Dendritic cell treated with granulocyte-macrophage colony-stimulating factor and Interleukin-4, amounts not matched to agents 40 ng/mL and 50 ng/mL, for 4 days (primary cell): ENCODE measurements around the gene THSD7A.
"Not testable (repeated sequence)": the region's sequence is repeated elsewhere in the genome, so short reads cannot be mapped to it uniquely, and the experiment has no call there.

Experiments used
- H3K27ac Mint-ChIP-seq: one replicate; pipeline ENCODE4 v1.8.0; 2022; ENCODE audit warnings: mild to moderate bottlenecking, mixed read lengths
- H3K27me3 Mint-ChIP-seq: one replicate; pipeline ENCODE4 v1.8.0; 2022; ENCODE audit warnings: mild to moderate bottlenecking, mixed read lengths
- H3K36me3 Mint-ChIP-seq: one replicate; pipeline ENCODE4 v1.8.0; 2022; ENCODE audit warnings: low read depth, mixed read lengths
- H3K4me1 Mint-ChIP-seq: one replicate; pipeline ENCODE4 v1.8.0; 2022; ENCODE audit warnings: low read depth, mixed read lengths
- H3K4me3 Mint-ChIP-seq: one replicate; pipeline ENCODE4 v1.8.0; 2022; ENCODE audit warnings: mild to moderate bottlenecking, moderate library complexity, mixed read lengths
- H3K9me3 Mint-ChIP-seq: one replicate; pipeline ENCODE4 v1.8.0; 2022; ENCODE audit warnings: mixed read lengths
- intact Hi-C: fragments of 100-400 bp; cut with micrococcal nuclease; formaldehyde crosslinking; loops from one replicate; pipeline ENCODE4 v1.15.0; 2022

Gene THSD7A

DNA sequence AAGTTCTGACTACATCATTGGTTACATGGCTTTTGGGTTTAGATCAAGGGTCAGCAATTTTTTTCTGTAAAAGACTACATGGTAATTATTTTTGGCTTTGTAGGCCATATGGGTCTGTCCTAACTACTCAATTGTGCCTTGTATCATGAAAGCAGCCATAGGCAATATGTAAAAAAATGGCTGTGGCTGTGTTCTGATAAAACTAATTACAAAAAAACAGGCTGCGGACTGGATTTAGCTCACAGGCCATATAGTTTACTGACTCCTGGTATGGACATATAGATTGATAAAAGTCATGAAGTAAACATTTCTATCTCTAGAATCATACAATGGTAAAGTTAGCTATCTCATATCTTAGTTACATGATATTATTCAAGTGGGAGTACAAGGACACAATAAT lies 375.4 kb downstream of the THSD7A start:
- Mint-ChIP-seq H3K4me1 (peaks cover 12% of the 10 kb centered on the region), H3K27me3 (no peaks in the 10 kb centered on the region), H3K27ac (no peak overlapping the region), H3K4me3 (no peak overlapping the region), H3K9me3 (no peaks in the 10 kb centered on the region), H3K36me3 (no peaks in the 10 kb centered on the region)
- intact Hi-C loops: no loop called here

DNA sequence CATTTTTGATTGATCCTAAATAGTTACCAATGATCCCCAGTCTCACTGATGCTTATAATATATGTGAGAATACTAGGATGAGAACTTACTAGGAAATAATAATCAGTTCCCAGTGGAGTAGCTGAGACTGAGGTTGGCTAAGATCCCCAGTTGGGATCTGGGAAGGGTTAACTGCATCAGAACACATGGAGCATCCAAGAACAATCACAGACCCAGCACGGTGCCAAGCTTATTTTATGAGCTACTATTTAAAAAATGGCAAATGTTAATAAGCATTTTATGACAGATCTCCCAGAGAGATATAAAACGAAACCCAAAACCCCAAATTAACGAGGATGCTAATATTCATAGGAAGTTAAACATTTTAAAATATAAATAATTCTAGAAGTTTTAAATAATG lies 379.5 kb downstream of the THSD7A start:
- no peaks in the 10 kb centered on the region for H3K36me3 Mint-ChIP-seq
- H3K27ac Mint-ChIP-seq: no peak overlapping the region
- H3K27me3 Mint-ChIP-seq: no peaks in the 10 kb centered on the region
- no peaks in the 10 kb centered on the region for H3K9me3 Mint-ChIP-seq
- no peak overlapping the region for H3K4me3 Mint-ChIP-seq
- intact Hi-C loops: no loop called here
- H3K4me1 Mint-ChIP-seq: no peaks in the 10 kb centered on the region

DNA sequence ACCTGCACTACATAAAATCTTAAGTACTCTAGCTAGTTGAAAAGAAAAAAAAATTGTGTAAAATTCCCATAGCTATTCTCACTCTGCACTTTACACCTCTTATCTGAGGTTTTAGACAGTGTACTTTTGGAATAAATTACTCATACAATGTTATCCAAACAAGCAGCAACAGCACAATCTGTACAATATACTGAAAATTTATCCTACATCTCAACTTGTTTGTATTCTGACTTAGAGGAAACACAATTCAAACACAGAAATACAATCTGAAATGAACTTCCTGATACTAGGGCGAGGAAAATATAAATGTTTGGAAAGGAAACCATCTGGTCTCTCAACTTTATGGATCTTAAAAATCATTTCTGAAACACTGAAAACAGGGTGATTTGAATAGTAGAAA lies 381.7 kb downstream of the THSD7A start:
- intact Hi-C loops: no loop called here

DNA sequence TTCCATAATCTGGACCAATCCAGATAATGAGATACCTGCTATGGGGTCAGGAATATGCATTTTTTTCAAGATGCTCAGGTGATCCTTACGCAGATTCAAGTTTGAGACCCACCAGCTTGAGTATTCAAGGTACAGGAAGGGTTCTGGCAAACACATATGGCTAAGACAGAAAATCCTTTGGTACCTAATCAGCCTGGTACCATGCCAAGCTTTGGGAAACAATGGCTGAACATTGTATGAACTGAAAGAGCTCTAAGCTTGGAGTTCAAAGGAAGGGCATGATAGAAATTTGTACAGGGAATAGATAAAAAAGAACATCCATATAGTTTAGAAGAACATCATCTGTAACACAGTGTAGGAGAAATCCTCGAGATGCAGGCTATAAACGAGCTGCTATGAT lies 382.7 kb downstream of the THSD7A start:
- Mint-ChIP-seq H3K9me3 (no peaks in the 10 kb centered on the region), H3K27me3 (no peaks in the 10 kb centered on the region), H3K4me3 (no peak overlapping the region), H3K36me3 (no peaks in the 10 kb centered on the region), H3K27ac (no peak overlapping the region), H3K4me1 (no peaks in the 10 kb centered on the region)
- intact Hi-C loops: no loop called here

More for the DNA sequence above, 381.7 kb downstream of the THSD7A start:
- Mint-ChIP-seq H3K4me3 (no peak overlapping the region), H3K9me3 (no peaks in the 10 kb centered on the region), H3K27ac (no peak overlapping the region), H3K4me1 (no peaks in the 10 kb centered on the region), H3K27me3 (no peaks in the 10 kb centered on the region), H3K36me3 (no peaks in the 10 kb centered on the region)

DNA sequence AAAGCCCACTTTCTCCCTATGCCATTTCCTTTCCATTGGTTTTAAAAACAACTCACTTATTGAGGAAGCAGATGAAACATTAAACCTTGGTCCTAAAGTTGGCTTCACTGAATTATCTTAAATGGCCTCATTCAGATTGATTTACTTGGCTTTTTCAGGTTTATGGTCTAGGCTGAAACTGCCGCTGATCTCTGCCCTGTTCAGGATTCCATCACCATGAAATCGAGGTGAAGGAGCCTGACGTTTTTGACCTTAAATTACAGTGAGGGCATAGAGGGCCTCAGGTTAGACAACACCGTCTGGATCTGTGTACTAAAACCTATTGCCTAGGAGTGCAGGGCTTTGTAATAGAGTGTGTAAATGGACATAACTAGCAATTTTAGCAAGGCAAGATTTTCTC lies 383.7 kb downstream of the THSD7A start:
- Mint-ChIP-seq H3K27ac (no peak overlapping the region), H3K27me3 (no peaks in the 10 kb centered on the region), H3K9me3 (no peaks in the 10 kb centered on the region), H3K4me1 (no peaks in the 10 kb centered on the region), H3K36me3 (no peaks in the 10 kb centered on the region), H3K4me3 (no peak overlapping the region)
- intact Hi-C loops: no loop called here

DNA sequence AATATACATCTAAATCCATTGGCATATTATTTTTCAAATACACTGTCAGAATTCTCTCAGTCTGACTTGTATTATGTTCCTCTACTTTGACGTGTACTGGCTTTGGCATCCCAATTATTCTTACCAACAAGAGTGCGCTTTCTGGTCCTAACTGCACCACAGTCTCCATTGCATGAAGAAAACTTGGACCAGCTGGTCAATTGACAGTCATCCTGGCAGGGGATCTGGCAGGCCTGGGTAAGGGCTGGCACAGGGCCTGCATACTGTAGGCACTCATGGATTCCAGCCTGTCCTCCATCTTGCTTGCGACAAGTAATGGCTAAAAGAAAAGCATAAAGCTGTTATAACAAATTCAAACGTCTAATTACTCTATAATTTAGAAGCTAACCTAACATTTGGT lies 384.9 kb downstream of the THSD7A start:
- intact Hi-C loops: no loop called here
- H3K4me1 Mint-ChIP-seq: no peaks in the 10 kb centered on the region
- H3K27me3 Mint-ChIP-seq: no peaks in the 10 kb centered on the region
- no peaks in the 10 kb centered on the region for H3K9me3 Mint-ChIP-seq
- no peak overlapping the region for H3K27ac Mint-ChIP-seq
- no peak overlapping the region for H3K4me3 Mint-ChIP-seq
- H3K36me3 Mint-ChIP-seq: no peaks in the 10 kb centered on the region

DNA sequence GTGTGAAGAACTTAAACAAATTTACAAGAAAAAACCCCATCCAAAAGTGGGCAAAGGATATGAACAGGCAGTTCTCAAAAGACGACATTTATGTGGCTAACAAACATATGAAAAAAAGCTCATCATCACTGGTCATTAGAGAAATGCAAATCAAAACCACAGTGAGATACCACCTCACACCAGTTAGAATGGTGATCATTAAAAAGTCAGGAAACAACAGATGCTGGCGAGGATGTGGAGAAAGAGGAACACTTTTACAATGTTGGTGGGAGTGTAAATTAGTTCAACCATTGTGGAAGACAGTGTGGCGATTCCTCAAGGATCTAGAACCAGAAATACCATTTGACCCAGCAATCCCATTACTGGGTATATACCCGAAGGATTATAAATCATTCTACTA lies 388.1 kb downstream of the THSD7A start:
- H3K4me1 Mint-ChIP-seq, H3K27ac Mint-ChIP-seq, intact Hi-C loops, H3K9me3 Mint-ChIP-seq, H3K4me3 Mint-ChIP-seq, H3K27me3 Mint-ChIP-seq, H3K36me3 Mint-ChIP-seq: not testable (repeated sequence)

DNA sequence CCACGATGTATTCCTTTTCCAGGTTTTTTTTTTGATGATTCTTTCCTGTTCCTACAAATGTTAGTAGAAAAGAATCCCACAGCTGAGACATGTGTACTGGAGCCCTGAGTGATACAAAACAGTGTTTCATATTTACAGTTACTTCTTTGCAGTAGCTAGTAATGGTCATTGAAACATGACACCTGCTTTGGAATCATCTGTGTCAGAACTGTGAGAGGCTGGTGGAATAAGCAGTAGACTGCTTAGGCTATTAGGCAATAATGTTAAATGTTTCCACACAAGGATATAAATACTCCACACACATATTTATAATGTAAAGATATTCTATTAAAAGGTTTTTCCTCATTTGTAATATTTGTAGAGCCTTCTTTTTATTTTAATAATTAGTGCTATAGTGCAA lies 394.0 kb downstream of the THSD7A start:
- no peak overlapping the region for H3K27ac Mint-ChIP-seq
- no peak overlapping the region for H3K4me3 Mint-ChIP-seq
- no peaks in the 10 kb centered on the region for H3K27me3 Mint-ChIP-seq
- no peaks in the 10 kb centered on the region for H3K9me3 Mint-ChIP-seq
- H3K4me1 Mint-ChIP-seq: no peaks in the 10 kb centered on the region
- intact Hi-C loops: no loop called here
- no peaks in the 10 kb centered on the region for H3K36me3 Mint-ChIP-seq

DNA sequence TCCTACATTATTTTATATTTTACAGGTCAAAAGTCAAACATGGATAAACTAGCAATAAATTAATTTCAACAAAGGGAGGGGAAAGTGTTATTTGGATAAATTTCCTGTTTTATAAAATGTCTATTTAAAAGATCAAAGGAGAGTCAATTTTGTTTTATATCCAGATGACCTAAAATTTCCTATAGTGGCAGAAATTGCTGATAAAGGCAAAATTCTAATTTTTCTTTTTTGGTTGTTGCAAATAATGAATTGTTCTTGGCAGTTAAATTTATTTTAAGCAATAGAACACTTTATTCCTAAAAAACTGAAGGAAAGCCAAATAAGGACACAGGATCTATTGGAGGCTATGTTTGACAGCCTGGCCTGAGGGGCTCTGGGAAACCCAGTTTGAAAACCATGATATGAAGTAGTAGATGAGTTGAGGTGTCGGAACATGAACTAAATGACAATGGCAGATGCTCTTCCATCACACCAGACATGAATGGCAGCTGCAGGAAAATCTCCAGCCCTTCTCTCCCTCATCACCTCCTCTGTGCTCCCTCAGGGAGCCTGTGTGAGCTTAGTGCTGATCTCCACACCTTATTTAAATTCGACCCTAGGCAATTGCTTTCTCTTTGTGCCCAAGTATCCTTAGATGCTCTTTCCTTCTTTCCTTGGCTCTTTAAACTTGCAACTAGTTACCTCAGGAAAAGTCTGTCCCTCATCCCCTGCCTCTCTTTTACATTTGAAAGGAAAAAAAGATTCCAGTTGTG lies 395.0 kb downstream of the THSD7A start:
- Mint-ChIP-seq H3K4me1 (no peaks in the 10 kb centered on the region), H3K27ac (no peak overlapping the region), H3K9me3 (no peaks in the 10 kb centered on the region), H3K4me3 (no peak overlapping the region), H3K27me3 (no peaks in the 10 kb centered on the region), H3K36me3 (no peaks in the 10 kb centered on the region)
- intact Hi-C loops: no loop called here

DNA sequence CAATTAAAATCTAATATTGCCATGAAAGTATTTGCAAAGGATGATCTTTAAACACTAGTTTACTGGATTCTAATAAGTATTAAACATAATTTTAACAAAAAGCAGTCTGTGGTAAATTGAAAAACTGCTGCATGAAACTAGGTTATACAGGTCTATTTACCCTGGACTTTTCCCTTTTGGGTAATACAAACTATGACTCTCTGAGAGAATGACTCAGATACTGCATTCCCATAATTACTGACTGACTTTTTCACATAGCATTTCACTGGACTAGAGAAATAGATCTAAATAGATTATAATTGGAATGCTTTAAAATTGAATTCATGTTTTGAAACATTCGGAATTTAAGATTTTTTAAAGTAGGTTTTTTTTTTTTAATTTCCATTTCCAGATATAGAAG lies 395.7 kb downstream of the THSD7A start:
- Mint-ChIP-seq H3K27ac (no peak overlapping the region), H3K4me3 (no peak overlapping the region), H3K36me3 (no peaks in the 10 kb centered on the region), H3K9me3 (no peaks in the 10 kb centered on the region), H3K27me3 (no peaks in the 10 kb centered on the region), H3K4me1 (peaks cover 3% of the 10 kb centered on the region)
- intact Hi-C loops: no loop called here

DNA sequence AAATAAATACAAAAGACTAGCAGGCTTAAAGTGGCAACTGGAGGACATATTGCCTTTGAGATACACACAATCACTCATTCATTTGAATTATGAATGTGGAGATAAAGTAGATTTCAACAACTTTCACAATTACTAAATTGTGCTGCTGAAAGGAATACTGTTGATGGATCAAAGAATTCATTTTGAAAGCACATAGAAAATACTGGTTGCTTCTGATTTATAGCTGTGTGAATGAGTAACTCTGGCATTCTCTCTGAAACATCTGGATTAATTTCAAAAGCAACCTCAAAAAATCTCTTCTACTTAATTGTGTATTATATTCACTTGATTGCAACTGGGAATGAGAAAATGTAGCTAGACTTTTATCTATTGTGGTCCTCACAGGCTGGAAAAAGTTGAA lies 397.6 kb downstream of the THSD7A start:
- H3K4me3 Mint-ChIP-seq: no peak overlapping the region
- peaks cover 17% of the 10 kb centered on the region for H3K4me1 Mint-ChIP-seq
- no peaks in the 10 kb centered on the region for H3K27me3 Mint-ChIP-seq
- H3K27ac Mint-ChIP-seq: no peak overlapping the region
- H3K36me3 Mint-ChIP-seq: no peaks in the 10 kb centered on the region
- intact Hi-C loops: no loop called here
- no peaks in the 10 kb centered on the region for H3K9me3 Mint-ChIP-seq

DNA sequence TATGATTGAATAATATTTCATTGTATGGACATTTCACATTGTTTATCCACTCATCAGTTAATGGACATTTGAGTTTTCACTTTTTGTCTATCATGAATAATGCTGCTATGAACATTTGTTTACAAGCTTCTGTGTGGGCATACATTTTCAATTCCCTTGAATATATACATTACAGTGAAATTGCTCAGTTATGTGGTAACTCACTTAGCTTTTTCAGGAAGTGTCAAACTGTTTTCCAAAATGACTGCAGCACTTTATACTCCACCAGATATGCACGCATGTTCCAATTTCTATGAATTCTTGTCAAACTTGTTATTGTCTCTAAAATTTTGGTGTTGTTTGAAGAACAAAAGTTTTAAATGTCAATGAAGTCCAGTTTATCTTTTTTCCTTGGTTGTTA lies 401.2 kb downstream of the THSD7A start:
- H3K9me3 Mint-ChIP-seq: no peaks in the 10 kb centered on the region
- intact Hi-C loops: no loop called here
- peaks cover 17% of the 10 kb centered on the region for H3K4me1 Mint-ChIP-seq
- H3K36me3 Mint-ChIP-seq: no peaks in the 10 kb centered on the region
- H3K4me3 Mint-ChIP-seq: no peak overlapping the region
- H3K27me3 Mint-ChIP-seq: no peaks in the 10 kb centered on the region
- H3K27ac Mint-ChIP-seq: no peak overlapping the region

DNA sequence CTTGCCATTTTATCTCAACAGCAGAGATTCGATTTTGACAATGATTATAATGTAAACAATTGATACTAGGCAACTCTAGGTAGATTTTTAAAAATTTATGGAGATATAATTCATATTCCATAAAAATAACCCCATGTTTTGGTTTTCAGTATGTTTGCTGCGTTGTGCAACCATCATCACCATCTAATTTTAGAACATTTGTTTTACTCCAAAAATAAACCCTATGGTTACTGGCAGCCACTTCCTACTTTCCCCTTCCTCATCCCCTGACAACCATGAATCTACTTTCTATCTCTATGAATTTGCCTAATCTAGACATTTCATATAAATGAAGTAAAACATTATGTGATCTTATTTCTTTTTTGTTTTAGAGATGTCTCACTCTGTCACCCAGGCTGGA lies 401.9 kb downstream of the THSD7A start:
- H3K9me3 Mint-ChIP-seq: no peaks in the 10 kb centered on the region
- intact Hi-C loops: no loop called here
- H3K27me3 Mint-ChIP-seq: no peaks in the 10 kb centered on the region
- H3K4me1 Mint-ChIP-seq: peaks cover 17% of the 10 kb centered on the region
- H3K36me3 Mint-ChIP-seq: no peaks in the 10 kb centered on the region
- no peak overlapping the region for H3K4me3 Mint-ChIP-seq
- H3K27ac Mint-ChIP-seq: no peak overlapping the region

DNA sequence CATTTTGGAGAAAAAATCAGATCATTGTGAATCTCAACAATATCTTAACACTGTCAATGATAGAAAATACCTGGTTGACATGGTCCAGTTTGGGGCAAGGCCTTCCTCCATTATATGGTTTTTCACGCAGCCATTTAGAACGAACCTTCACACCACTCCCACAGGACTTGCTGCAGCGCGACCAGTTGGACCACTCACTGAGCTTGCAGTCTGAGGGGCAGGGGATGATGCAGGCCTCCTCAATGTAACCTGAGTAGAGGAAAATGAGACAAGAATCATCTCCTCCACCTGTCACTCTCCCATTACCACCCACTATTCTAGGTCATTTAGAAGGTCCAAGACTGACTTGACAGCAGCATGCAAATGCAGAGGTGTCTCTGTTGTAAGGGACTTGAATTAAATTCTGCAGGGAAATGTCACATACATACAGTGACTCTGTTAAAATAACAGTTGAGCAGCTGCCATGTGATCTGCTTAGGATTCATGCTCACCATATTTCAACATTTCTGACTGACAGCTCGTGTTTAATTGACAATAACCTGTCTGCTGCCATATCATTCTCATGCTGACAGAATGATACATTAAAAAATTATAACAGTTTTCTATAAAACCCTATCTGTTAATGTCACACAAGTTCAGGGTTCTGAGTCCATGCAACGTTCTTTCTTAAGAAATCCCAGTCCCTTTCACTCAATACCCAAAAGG lies 403.0 kb downstream of the THSD7A start:
- intact Hi-C loops: loop anchor here (5.0 to 10.0 kb wide), 4 partner anchors 126 to 1063 kb away; no protein-coding TSS in a partner anchor
- H3K4me1 Mint-ChIP-seq: peaks cover 17% of the 10 kb centered on the region
- H3K27me3 Mint-ChIP-seq: no peaks in the 10 kb centered on the region
- H3K27ac Mint-ChIP-seq: no peak overlapping the region
- H3K9me3 Mint-ChIP-seq: no peaks in the 10 kb centered on the region
- H3K36me3 Mint-ChIP-seq: no peaks in the 10 kb centered on the region
- no peak overlapping the region for H3K4me3 Mint-ChIP-seq
